ENCODE results near the gene MTOR.
"Not testable (repeated sequence)": the region's sequence is repeated elsewhere in the genome, so short reads cannot be mapped to it uniquely, and the experiment has no call there.

MTOR gene

DNA sequence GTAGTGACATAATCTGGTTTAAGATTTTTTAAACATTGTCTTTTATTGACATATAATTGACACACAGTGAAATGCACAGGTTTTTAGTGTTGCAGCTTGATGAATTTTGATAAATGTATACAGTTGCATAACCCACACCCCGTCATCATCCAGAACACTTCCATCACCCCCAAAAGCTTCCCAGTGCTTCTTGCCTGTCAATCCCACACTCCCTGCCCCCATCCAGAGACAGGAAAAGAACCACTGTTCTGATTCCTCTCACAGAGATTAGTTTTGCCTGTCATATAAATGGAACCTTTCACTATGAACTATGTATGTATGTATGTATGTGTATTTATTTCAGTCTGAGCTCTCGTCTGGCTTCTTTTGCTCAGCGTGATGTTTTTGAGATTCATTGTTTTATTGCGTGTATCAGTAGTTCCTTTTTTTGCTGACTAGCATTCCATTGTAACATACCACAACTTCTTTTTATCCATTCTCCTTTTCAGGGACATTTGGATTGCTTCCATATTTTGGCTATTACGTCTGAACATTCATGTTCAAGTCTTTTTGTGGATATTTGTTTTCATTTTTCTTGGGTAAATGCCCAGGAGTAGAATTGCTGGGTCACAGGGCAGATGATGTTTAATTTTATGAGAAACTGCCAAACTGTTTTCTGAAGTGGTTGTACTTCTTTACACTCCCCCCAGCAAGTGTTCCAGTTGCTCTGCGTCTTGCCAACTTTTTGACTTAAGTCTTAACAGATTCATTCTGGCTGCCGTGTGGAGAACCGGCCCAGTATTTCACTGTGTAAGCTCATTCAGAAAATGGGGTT is 19.4 kb upstream of the MTOR start:
- peak overlapping the region in 5 of 21 experiments; percentile 22 to 66 (median 27) for H3K27ac ChIP-seq
- H3K4me3 ChIP-seq = no peak overlapping the region

DNA sequence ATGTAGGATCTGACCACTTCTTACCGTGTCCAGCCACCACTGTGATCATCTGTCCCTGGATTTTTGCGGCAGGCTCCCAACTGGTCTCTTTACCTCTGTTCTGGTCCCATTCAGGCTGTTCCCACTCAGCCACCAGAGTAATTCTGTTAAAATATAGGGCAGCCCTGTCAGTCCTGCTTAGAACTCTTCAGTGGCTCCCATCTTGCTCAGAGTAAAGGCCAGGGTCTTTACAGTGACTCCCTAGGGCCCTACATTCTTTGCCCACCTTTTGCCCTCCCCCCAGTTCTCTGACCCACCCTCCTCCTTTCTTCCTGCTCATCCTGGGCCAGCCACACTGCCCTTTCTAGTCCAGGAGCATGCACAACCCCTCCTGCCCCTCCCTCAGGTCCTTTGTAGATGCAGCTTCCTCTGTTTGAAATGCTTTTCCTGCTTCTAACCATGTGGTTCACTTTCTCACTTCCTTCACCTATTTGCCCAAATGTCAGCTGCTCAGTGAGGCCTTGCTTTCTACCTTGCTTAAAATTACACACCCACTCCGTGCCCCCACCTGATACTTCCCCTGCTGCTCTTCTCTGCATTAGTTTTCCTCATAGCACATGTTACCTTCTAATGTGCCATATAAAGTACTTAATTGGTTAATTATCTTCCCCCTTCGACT is 18.5 kb upstream of the MTOR start:
- H3K27ac ChIP-seq = peak overlapping the region in 15 of 21 experiments; percentile 8 to 68 (median 42)

DNA sequence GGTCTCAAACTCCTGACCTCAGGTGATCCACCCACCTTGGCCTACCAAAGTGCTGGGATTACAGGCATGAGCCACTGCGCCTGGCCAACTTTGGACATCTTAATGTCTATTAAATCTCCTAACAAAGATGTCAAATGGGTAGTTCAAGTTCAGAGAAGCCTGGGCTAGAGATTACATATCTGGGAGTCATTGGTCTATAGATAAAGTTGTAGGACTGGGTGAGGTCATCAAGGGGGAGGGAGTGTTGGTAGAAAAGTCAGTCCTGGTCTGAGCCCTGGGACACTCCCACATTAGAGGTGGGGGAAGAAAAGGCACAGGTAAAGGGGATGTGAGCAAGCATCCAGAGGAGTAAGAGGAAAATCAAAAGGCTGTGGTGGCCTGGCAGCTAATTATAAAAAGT is 17.3 kb upstream of the MTOR start:
- Histone ChIP-seq H3K27ac (peak overlapping the region in 1 of 21 experiments; percentile 5), H3K4me3 (no peak overlapping the region)

More for the DNA sequence above, 18.5 kb upstream of the MTOR start:
- no peak overlapping the region for H3K4me3 ChIP-seq

DNA sequence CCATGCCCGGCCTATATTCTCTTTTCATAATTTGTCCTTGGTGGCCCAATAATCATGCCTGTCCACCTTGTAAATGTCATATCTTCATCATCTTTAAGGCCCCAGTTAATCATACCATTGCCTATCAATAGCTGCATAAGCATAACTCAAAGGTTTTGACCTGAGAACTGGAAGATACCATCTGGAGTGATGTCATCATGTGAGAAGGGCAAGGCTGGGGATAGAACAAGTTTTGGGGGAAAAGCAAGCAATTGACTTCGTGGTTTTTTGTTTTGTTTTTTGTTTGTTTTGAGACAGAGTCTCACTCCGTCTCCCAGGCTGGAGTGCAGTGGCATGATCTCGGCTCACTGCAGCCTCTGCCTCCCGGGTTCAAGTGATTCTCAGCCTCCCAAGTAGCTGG is 16.8 kb upstream of the MTOR start:
- Histone ChIP-seq H3K27ac (no peak overlapping the region), H3K4me3 (no peak overlapping the region)

DNA sequence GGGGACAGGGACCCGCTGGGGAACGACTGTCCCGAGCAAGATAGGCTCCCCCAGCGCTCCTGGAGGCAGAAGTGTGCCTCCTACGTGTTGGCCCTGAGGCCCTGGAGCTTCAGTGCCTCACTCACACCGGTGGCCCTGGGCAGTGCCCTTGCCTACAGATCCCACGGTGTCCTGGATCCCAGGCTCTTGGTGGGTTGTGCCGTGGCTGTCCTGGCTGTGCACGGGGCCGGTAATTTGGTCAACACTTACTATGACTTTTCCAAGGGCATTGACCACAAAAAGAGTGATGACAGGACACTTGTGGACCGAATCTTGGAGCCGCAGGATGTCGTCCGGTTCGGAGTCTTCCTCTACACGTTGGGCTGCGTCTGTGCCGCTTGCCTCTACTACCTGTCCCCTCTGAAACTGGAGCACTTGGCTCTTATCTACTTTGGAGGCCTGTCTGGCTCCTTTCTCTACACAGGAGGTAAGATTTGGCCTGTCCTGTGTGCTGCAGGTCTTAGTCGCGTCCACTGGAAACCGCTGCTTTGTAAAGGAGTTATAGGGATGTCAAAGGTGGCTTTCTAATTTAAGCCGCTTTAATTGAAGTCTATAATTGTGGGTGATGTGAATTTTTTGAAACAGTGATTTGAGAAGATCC is 11.4 kb upstream of the MTOR start:
- H3K4me3 ChIP-seq = peak overlapping the region; percentile 63 to 89 (median 79)
- peak overlapping the region; percentile 74 to 98 (median 94) for H3K27ac ChIP-seq

DNA sequence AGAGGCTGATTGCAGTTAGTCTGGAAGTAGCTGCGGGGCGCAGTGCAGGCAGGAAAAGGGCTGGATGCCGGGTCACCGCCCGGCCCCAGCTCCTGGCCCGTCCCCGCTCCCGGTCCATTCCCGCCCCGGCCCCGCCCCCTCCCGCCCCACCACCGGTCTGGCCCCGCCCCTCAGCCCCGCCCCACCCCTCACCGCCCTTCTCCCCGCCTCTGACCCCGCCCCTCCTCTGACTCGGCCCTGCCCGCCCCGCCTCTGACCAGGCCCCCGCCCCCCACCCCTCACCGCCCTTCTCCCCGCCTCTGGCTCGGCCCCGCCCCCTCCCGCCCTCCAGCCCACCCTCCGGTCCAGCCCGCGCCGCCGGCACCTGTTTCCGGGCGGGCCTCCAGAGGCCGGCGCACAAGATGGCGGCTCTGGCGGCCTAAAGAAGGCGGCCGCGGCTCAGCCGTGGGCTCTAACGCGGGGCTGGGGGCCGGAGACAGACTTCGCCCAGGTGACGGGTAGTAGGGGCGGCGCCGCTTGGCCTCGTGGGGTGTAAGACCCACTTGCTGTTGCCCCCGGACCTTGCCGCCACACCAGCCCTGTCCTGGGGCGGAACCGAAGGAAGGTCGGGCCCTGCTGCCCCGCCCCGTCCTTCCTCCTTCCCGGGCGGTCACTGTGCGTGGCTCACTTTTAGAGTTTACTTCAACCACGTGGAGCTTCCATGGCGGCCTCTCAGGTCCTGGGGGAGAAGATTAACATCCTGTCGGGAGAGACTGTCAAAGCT is 10.7 kb upstream of the MTOR start, which contains the start of gene UBIAD1:
TSS of gene UBIAD1 (plus strand) at position 367 of the 763 bp plus-strand sequence. CDS start at position 701, 334 bp downstream.
- Histone ChIP-seq H3K27ac (peak within 1 kb of the TSS; percentile 74 to 98 (median 94)), H3K4me3 (peak within 1 kb of the TSS; percentile 63 to 89 (median 79))

DNA sequence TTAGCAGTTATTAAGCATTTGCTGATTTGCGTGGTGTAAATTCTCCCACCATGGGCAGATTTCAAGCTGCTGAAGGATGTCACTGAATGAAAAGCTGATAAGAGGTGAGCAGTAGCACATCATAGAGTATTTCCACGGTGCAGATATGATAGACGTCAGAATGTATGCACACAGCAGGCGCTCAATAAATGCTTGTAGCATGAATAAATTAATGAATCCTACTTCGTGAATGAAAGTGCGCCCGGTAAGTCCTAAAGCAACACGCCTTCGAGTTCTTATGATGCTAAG is 10.1 kb upstream of the MTOR start:
- Histone ChIP-seq H3K27ac (peak overlapping the region in 1 of 21 experiments; percentile 35), H3K4me3 (peak overlapping the region; percentile 5 to 79 (median 63))

DNA sequence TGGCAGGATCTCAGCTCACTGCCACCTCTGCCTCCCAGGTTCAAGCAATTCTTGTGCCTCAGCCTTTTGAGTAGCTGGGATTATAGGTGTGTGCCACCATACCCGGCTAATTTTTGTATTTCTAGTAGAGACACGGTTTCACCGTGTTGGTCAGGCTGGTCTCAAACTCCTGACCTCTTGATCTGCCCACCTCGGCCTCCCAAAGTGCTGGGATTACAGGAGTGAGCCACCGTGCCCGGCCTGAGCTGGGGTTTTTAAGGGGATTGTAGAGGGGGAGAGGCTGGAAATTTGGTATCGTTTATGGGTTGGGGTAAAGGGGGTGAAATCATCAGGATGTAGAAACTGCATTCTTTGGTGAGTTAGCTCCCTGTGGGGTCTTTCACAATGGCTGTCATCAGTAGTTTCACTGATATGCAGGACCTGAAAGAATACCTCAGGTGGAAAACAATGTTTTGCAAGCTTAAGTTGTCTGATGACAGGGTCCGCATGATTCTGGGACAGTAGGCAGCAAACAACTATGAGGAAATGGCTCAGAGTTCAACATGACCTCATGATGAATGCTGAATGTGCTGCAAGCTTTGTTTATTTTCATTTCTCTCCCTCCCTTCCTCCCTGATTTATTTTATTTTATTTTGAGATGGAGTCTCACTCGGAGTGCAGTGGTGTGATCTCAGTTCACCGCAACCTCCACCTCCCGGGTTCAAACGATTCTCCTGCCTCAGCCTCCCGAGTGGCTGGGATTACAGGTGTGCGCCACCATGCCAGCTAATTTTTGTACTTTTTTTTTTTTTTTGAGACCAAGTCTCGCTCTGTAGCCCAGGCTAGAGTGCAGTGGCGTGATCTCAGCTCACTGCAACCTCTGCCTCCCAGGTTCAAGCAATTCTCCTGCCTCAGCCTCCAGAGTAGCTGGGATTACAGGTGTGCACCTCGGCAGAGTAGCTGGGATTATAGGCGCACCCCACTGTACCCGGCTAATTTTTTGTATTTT is 5.3 kb upstream of the MTOR start:
- H3K27ac ChIP-seq, H3K4me3 ChIP-seq: not testable (repeated sequence)

DNA sequence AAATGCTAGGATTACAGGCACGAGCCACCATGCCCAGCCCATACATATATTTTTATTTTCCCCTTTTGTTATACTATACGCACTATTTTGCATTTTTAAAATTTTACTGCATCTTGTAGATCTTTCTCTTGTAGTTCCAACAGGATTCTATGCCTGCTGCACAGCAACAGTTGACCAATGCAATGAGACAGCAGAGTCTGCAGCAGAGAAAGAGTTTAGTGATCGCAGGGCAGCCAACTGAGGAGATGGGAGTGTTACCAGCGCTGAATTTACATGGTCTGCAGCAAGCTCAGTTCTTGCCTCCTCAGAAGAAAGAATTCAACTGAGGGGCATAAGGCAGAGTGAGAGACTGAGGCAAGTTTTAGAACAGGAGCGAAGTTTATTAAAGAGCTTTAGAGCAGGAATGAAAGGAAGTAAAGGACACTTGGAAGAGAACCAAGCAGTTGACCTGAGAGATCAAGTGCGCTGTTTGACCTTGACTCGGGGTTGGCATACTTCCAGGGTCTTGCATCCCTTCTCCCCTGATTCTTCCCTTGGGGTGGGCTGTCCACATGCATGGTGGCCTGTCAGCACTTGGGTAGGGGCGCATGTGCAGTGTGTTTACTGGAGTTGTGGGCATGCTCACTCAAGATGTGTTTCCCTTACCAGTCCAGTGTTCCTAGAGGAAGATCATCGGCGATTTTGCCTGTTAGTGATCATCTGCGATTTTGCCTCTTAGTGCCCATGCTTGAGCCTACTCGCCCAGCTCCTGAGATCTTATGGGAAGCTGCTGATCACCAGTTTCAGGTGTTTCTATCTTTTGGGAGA is 4.1 kb upstream of the MTOR start:
- Histone ChIP-seq H3K27ac (no peak overlapping the region), H3K4me3 (no peak overlapping the region)

DNA sequence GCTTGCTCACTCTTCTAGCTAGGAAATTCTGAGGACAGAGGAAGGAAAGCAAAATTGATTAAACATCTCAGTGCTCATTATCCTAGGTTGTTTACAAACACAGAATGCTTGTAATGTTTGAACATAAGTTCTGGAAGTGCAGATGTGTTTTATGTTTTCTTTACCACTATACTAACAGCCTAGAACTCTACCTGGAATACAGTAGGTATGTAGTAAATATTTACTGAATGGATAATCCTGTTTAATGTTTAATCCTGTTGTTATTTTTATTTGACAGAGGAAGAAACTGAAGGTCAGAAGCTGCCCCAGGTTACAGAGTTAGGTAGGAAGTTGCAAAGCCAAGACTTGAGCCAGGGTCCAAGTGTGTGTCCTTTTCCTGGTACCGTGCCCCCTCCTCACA is 6.1 kb downstream of the MTOR start:
- Histone ChIP-seq H3K4me3 (no peak overlapping the region), H3K27ac (no peak overlapping the region)

DNA sequence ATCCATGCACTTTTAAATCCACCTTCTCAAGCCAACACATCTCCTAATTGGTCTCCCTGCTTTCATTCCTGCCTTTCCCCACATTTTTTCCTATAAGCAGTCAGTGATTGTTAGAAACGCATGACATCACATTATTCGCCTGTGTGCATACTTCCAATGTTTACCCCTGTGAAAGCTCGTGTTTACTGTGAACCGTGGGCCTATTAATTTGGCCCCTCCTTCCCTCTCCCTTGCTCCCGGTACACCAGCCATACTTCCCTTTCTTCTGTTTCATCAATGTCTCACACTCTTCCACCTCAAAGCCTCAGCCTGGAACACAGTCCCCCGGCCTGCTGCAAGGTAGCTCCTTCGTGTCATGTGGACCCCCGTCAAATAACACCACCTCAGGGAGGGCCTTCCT is 9.1 kb downstream of the MTOR start:
- Histone ChIP-seq H3K27ac (no peak overlapping the region), H3K4me3 (no peak overlapping the region)

DNA sequence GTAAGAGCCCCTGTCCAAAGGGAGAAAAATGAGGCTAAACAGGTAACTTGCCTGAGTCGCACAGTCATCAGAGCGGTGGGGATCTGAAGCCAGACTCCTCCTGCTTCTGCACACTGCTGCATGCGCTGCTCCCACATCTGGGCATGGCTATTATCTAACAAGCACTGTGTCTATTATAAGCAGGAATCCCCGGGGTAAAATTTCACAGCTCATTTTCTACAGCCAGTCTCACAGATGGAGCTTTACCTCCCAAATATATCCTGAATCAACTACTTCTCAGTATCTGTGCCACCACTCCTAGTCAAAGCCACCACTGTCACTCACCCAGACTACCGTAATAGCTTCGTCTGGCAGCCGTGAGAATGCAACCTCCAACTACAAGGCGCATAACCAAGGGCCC is 9.8 kb downstream of the MTOR start:
- Histone ChIP-seq H3K4me3 (no peak overlapping the region), H3K27ac (no peak overlapping the region)

DNA sequence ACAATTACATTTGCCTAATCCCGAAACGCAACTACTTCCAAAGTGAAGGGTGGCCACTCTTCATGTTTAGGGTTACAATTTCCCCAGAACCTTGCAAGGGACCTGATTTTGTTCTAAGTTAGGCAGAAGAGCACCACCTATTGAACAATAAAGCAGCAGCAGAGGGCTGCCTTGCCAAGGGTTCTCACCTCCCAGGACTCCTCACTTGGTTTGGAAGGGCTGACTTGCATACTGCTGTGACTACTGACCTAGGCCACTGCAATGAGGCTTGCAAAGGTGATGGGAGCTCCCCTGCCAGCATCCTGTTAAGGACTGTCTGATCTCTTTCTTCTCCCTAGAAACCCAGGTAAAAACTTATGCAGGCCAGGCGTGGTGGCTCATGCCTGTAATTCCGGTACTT is 14.2 kb downstream of the MTOR start:
- no peak overlapping the region for H3K4me3 ChIP-seq
- H3K27ac ChIP-seq = no peak overlapping the region

DNA sequence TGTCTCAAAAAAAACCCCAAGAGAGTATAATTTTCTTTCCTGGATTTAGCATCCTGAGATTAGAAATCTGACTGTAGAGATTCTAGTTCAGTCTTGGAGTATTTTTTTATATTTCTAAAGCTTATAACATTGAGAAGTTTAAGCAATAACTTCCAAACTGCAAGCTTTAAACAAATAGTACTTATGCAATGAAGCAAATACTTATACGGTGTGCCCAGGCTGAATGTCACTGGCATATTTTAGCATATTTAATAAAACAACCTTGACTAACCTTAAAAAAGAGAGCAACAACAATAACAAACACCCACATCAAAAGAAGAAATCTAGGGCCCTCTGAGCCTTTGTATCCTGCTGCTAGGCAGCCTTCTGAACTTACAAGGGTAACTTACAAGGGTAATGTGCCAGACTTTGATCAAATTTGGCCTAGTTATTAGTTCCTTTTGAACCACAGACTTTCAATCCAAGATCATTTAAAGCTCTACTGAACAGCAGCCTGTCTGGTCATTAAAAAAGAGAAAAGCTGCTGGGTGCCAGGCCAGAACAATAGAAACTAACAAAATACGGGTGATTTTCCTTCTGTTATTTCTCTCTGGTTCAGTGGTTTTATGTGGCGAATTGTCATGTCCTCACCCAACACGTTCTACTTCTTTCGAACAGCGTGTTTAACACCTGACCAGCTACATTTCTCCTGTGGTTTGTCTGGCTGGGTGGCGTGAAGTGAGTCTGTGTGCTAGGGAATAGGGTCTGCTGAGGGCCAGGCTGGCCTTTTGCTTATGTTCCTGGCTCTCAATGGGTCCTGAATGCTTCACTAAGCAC is 16.2 kb downstream of the MTOR start:
- Histone ChIP-seq H3K27ac (peak overlapping the region in 4 of 21 experiments; percentile 3 to 54 (median 29)), H3K4me3 (no peak overlapping the region)

DNA sequence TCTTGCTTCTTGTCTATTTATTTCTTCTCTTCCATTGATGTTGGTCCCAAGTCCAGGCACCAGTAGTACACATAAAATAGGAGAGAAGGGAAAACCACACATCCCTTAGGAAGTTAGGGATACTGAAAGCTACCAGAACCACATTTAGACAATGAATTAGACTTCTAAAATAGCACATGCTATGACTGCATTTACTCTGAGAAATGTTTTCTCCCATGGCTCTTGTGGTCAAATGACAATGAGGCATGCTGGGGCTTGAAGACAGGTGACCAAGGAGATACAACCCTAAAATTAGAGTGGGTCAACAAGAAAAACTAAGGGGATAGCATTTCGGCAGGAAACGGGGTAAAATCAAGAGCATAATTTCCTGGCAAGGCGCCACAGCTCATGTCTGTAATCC is 17.1 kb downstream of the MTOR start:
- peak overlapping the region in 4 of 21 experiments; percentile 3 to 54 (median 25) for H3K27ac ChIP-seq
- H3K4me3 ChIP-seq = no peak overlapping the region

DNA sequence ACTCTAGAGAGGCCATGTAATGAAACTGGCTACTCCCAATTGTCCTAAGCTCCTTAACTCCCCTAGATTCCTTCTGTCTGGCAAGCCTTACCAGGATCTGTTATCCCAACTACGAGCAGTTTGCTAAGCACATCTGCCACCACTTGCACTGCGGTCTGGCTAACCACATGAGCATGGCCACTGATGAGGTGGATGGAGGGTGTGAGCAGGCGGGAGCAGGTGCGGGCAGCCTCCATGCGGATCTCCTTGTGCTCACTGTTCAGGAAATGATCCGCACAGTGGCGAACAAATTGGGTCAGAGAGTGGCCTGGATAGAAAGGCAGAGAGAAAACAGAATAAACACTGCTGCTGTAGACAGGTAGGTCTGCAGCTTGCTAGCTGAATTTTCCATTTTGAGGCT is 24.0 kb downstream of the MTOR start:
- Histone ChIP-seq H3K27ac (no peak overlapping the region), H3K4me3 (no peak overlapping the region)

DNA sequence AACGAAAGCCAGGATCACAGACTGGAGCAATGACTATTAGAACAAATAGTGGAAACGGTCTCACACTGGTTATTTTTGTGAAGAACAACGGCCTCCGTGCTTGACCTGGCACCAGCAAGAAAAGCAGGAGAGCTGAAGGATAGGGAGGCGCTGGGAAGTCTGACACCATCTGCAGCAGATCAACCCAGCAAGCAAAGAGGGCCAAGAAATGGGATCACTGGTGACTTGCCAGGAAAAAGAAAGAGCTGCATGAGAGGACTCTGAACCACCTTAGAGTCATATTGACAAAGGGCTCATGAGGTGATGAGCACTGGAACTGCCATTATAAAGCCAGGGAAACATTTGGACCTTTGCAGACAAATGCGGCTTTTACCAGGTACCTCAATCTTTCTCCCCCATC is 25.0 kb downstream of the MTOR start:
- Histone ChIP-seq H3K27ac (no peak overlapping the region), H3K4me3 (no peak overlapping the region)

Data from skin epidermis (tissue), 12 donors.